Glutamatergic neuron (in vitro differentiated cells): ENCODE data around the gene GREB1L. TPM values are rescaled to one million over a fixed set of nuclear protein-coding genes. Genes with fewer than 3 reads are reported as not detected.

Experiments used
- DNase-seq: peaks from one replicate; pipeline ENCODE4 v3.0.0; 2022
- H3K27ac Mint-ChIP-seq: one replicate; pipeline ENCODE4 v1.8.0; 2020; ENCODE audit warnings: mild to moderate bottlenecking, mixed read lengths, inconsistent platforms; ENCODE audit not compliant: unreplicated experiment
- H3K27me3 Mint-ChIP-seq: one replicate; pipeline ENCODE4 v1.8.0; 2020; ENCODE audit warnings: mild to moderate bottlenecking, moderate library complexity, mixed read lengths, inconsistent platforms; ENCODE audit not compliant: unreplicated experiment
- H3K36me3 Mint-ChIP-seq: one replicate; pipeline ENCODE4 v1.8.0; 2020; ENCODE audit warnings: mild to moderate bottlenecking, mixed read lengths, inconsistent platforms; ENCODE audit not compliant: unreplicated experiment
- H3K4me1 Mint-ChIP-seq: one replicate; pipeline ENCODE4 v1.8.0; 2020; ENCODE audit warnings: mild to moderate bottlenecking, low read depth, mixed read lengths, inconsistent platforms; ENCODE audit not compliant: unreplicated experiment
- H3K4me3 Mint-ChIP-seq: one replicate; pipeline ENCODE4 v1.8.0; 2020; ENCODE audit warnings: mild to moderate bottlenecking, mixed read lengths, inconsistent platforms; ENCODE audit not compliant: unreplicated experiment
- H3K9me3 Mint-ChIP-seq: one replicate; pipeline ENCODE4 v1.8.0; 2020; ENCODE audit warnings: mild to moderate bottlenecking, moderate library complexity, mixed read lengths, inconsistent platforms; ENCODE audit not compliant: unreplicated experiment
- CTCF ChIP-seq: fragments of 200-600 bp; sonication (generic); IDR thresholded peaks from one replicate; pipeline ENCODE4 v1.5.0; 2021; ENCODE audit not compliant: partially characterized antibody, unreplicated experiment
- total RNA-seq: library from RNA; stranded (reverse); fragmentation: NEBNext Ultra II Directional; extraction: Animal tissue kit (Norgen Biotek cat#: 25700); gene quantifications from one replicate; pipeline ENCODE4 v1.2.1, GENCODE V29; 2021; ENCODE audit not compliant: unreplicated experiment

Gene GREB1L
- total RNA-seq, 1 donor from 2014 or later, result 154 TPM

DNA sequence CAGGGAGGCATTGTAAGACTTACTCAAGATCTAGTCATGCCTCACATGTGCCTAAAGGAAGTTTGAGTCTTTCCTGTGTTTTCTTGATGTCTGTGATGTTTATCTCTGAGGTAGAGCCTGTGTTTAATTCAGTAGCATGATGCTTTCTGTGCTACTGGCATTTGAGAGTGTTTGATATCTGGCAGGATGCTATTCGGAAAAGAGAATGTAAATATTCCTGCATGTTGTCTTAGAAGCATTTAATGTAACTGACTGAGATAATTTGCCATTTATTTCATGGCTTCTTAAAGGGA, 58.8 kb downstream of the GREB1L start:
- Mint-ChIP-seq H3K4me1 (no peaks in the 10 kb centered on the region), H3K4me3 (no peak overlapping the region), H3K9me3 (no peaks in the 10 kb centered on the region)

GRCh38 chr18:21303445-21303844, 61.4 kb downstream of the GREB1L start:
- DNase-seq, result no peak
- no peak overlapping the region for H3K27ac Mint-ChIP-seq
- no peaks in the 10 kb centered on the region for H3K4me1 Mint-ChIP-seq
- H3K9me3 Mint-ChIP-seq, result no peaks in the 10 kb centered on the region
- H3K4me3 Mint-ChIP-seq, result no peak overlapping the region
- no peaks in the 10 kb centered on the region for H3K36me3 Mint-ChIP-seq
- TF ChIP-seq CTCF, result no peak
- H3K27me3 Mint-ChIP-seq, result no peaks in the 10 kb centered on the region

More for the DNA sequence above, 58.8 kb downstream of the GREB1L start:
- no peak for DNase-seq
- no peak for TF ChIP-seq CTCF
- no peaks in the 10 kb centered on the region for H3K36me3 Mint-ChIP-seq
- no peaks in the 10 kb centered on the region for H3K27me3 Mint-ChIP-seq
- no peak overlapping the region for H3K27ac Mint-ChIP-seq

DNA sequence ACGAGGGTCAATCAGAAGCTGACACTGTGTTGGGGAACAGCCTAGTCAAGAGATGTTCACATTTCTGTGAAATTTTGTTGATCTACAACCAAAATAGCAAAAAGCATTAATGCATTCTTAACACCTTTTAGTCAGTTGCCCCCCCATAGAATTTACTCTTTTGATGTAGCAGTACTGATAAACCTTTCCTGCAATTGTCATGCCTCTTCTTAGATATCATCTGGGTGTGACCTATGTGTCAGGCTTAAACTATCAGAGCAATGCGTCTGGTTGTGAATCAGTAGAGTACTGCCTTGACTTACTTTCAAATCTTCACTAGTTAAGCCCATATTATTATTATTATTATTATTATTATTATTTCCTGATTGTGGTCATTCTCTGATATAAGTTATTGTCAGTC, 61.9 kb downstream of the GREB1L start:
- Mint-ChIP-seq H3K27me3 (no peaks in the 10 kb centered on the region), H3K4me1 (no peaks in the 10 kb centered on the region), H3K27ac (no peak overlapping the region), H3K36me3 (no peaks in the 10 kb centered on the region), H3K4me3 (no peak overlapping the region), H3K9me3 (no peaks in the 10 kb centered on the region)
- TF ChIP-seq CTCF, result no peak
- no peak for DNase-seq

DNA sequence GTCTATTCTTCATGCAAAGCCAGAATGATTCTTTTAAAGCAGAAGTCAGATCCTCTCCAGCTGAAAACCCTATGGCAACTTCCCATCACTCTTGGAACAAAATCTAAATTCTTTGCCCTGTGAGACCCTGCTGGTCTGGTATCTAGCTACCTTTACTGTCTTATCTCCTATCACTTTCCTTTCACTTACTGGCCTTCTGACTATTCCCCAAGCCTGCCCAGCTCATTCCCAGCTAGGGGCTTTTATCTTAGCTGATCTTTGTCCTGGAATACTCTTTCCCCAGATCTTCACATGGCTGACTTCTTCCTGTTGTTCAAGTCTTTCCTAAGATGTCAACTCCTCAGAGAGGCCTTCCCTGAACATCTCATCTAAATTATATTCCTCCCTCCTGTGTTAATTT, 63.6 kb downstream of the GREB1L start:
- Mint-ChIP-seq H3K27ac (no peak overlapping the region), H3K4me3 (no peak overlapping the region), H3K9me3 (no peaks in the 10 kb centered on the region), H3K27me3 (no peaks in the 10 kb centered on the region), H3K36me3 (no peaks in the 10 kb centered on the region), H3K4me1 (no peaks in the 10 kb centered on the region)
- no peak for DNase-seq
- TF ChIP-seq CTCF, result no peak

DNA sequence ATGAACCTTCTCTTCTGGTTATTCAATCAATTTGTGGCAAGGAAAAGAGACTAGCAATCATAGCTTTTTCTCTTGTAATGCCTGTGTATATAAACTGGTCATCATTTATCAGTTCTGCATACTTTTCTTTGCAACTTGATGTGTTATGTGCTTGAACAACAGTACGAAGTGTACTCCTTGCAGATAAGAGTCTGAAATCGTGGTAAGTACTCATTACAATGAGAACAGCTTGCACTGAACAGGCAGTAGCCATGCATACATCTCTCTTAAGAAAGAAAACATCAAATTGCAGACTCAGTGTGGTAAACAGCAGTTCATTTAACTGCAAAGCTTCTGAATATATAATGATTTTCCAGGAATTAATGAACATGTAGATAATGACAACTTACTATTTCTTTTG, 64.3 kb downstream of the GREB1L start:
- DNase-seq, result no peak
- TF ChIP-seq CTCF, result no peak
- Mint-ChIP-seq H3K36me3 (no peaks in the 10 kb centered on the region), H3K27ac (no peak overlapping the region), H3K9me3 (no peaks in the 10 kb centered on the region), H3K4me1 (no peaks in the 10 kb centered on the region), H3K4me3 (no peak overlapping the region), H3K27me3 (no peaks in the 10 kb centered on the region)
